Measurements from ENCODE around the gene ALKBH5.

DNA sequence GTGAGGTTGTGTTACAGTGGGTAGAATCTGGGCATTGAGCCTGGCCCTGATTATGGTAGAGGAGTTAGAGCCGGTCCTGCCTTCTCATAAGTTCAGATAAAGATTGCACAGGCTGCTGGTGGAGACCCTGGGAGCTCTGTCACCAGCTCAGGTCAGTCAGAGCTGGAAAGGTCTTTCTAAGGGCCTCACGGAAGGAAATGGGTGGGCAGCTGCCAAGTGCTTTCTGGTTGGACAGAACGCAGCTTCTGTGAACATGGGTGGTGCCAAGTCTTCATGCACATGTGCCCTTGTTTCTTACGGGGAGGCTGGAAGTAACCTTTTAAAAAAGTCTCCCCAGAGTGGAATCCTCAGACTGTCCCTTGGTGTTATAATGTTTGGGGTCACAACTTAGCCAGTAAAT lies 14.9 kb downstream of the ALKBH5 start:
- no peak for TF ChIP-seq RFX5 (IDR thresholded peaks at IDR 0.05; ENCODE audit: borderline replicate concordance, low read depth, low read length)
- TF ChIP-seq, protein P1, sequence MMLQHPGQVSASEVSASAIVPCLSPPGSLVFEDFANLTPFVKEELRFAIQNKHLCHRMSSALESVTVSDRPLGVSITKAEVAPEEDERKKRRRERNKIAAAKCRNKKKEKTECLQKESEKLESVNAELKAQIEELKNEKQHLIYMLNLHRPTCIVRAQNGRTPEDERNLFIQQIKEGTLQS (IDR thresholded peaks at IDR 0.05; ENCODE audit: insufficient read depth, low read depth, low read length): no peak
- TF ChIP-seq MAX (IDR thresholded peaks at IDR 0.05): no peak
- TF ChIP-seq JUN (IDR thresholded peaks at IDR 0.05; ENCODE audit: low read depth, low read length): no peak
- TF ChIP-seq, protein P2, sequence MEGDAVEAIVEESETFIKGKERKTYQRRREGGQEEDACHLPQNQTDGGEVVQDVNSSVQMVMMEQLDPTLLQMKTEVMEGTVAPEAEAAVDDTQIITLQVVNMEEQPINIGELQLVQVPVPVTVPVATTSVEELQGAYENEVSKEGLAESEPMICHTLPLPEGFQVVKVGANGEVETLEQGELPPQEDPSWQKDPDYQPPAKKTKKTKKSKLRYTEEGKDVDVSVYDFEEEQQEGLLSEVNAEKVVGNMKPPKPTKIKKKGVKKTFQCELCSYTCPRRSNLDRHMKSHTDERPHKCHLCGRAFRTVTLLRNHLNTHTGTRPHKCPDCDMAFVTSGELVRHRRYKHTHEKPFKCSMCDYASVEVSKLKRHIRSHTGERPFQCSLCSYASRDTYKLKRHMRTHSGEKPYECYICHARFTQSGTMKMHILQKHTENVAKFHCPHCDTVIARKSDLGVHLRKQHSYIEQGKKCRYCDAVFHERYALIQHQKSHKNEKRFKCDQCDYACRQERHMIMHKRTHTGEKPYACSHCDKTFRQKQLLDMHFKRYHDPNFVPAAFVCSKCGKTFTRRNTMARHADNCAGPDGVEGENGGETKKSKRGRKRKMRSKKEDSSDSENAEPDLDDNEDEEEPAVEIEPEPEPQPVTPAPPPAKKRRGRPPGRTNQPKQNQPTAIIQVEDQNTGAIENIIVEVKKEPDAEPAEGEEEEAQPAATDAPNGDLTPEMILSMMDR (IDR thresholded peaks at IDR 0.05; ENCODE audit: control extremely low read depth in 1 of 3, insufficient read depth in 1 of 3, low read depth in 1 of 3, low read length in 3 of 3): no peak
- no peak for TF ChIP-seq FOSL1 (IDR thresholded peaks at IDR 0.05; ENCODE audit: insufficient read depth, low read depth, low read length)
- no peak for TF ChIP-seq CBX5 (IDR thresholded peaks at IDR 0.05; ENCODE audit: low read depth, low read length)
